Liver (tissue), 9 donors: ENCODE measurements around the gene SEPTIN1. TPM values are rescaled to one million over a fixed set of nuclear protein-coding genes. Genes with fewer than 3 reads are reported as not detected.
A peak's percentile ranks its signal among the peaks of the same experiment; 100 is the strongest.

Experiments
- DNase-seq: peaks from one replicate; pipeline ENCODE4 v3.0.0-alpha.2; 2017; ENCODE audit warnings: low spot score
- H3K27ac ChIP-seq, 2 donors: one replicate each; pipeline ENCODE4 v1.7.0; 2013; ENCODE audit warnings: inconsistent platforms in 2 of 2, low read length in 2 of 2, control low read depth in 1 of 2, low read depth in 1 of 2, mild to moderate bottlenecking in 1 of 2
- H3K27me3 ChIP-seq, 4 donors: one replicate each; pipeline versions ENCODE4 v1.6.1 to v1.7.0; 2013; ENCODE audit warnings: low read length in 3 of 4, inconsistent platforms in 1 of 4, mild to moderate bottlenecking in 1 of 4, moderate library complexity in 1 of 4; ENCODE audit not compliant: control insufficient read depth in 4 of 4, insufficient read depth in 4 of 4
- H3K36me3 ChIP-seq, 4 donors: one replicate each; pipeline versions ENCODE4 v1.6.1 to v1.7.0; 2013; ENCODE audit warnings: low read length in 3 of 4, mild to moderate bottlenecking in 3 of 4, low read depth in 1 of 4, moderate library complexity in 1 of 4; ENCODE audit not compliant: control insufficient read depth in 4 of 4, insufficient read depth in 3 of 4
- H3K4me1 ChIP-seq, 4 donors: one replicate each; pipeline versions ENCODE4 v1.6.1 to v1.7.0; 2013; ENCODE audit warnings: low read length in 3 of 4, mild to moderate bottlenecking in 3 of 4, moderate library complexity in 1 of 4; ENCODE audit not compliant: control insufficient read depth in 4 of 4, insufficient read depth in 4 of 4
- H3K4me3 ChIP-seq, 3 donors: one replicate each; pipeline versions ENCODE4 v1.6.1 to v1.7.0; 2013; ENCODE audit warnings: low read length in 3 of 3, control low read depth in 1 of 3, low read depth in 1 of 3, mild to moderate bottlenecking in 1 of 3
- H3K9ac ChIP-seq, 2 donors: one replicate each; pipeline ENCODE4 v1.7.0; 2013; ENCODE audit warnings: low read length in 2 of 2, mild to moderate bottlenecking in 2 of 2, moderate library complexity in 2 of 2, control low read depth in 1 of 2, low read depth in 1 of 2
- H3K9me3 ChIP-seq, 4 donors: one replicate each; pipeline versions ENCODE4 v1.6.1 to v1.7.0; 2013; ENCODE audit warnings: low read length in 3 of 4; ENCODE audit not compliant: control insufficient read depth in 4 of 4
- EGR1 ChIP-seq, 2 donors: IDR thresholded peaks; 2 replicates each; pipeline ENCODE4 v1.6.1; 2016 to 2018; ENCODE audit warnings: antibody characterized with exemption in 2 of 2, low read depth in 2 of 2
- FOXA1 ChIP-seq: IDR thresholded peaks from 2 replicates; pipeline ENCODE4 v1.6.1; 2016; ENCODE audit warnings: antibody characterized with exemption
- GABPA ChIP-seq, 2 donors: IDR thresholded peaks in 1 of 2; conservative IDR thresholded peaks in 1 of 2; 2 replicates each; pipeline ENCODE4 v1.6.1; 2016; ENCODE audit warnings: antibody characterized with exemption in 2 of 2, mild to moderate bottlenecking in 1 of 2, moderate library complexity in 1 of 2
- HNF4A ChIP-seq, 2 donors: conservative IDR thresholded peaks; 2 replicates each; pipeline ENCODE4 v1.6.1; 2016; ENCODE audit warnings: antibody characterized with exemption in 2 of 2, mild to moderate bottlenecking in 2 of 2
- HNF4G ChIP-seq: IDR thresholded peaks from 2 replicates; pipeline ENCODE4 v1.6.1; 2016; ENCODE audit warnings: antibody characterized with exemption
- RAD21 ChIP-seq, 2 donors: IDR thresholded peaks; 2 replicates each; pipeline ENCODE4 v1.6.1; 2016; ENCODE audit warnings: antibody characterized with exemption in 2 of 2, mild to moderate bottlenecking in 2 of 2
- RXRA ChIP-seq, 2 donors: IDR thresholded peaks; 2 replicates each; pipeline ENCODE4 v1.6.1; 2017 to 2018; ENCODE audit warnings: antibody characterized with exemption in 2 of 2, mild to moderate bottlenecking in 1 of 2
- SP1 ChIP-seq: IDR thresholded peaks from 2 replicates; pipeline ENCODE4 v1.6.1; 2018; ENCODE audit warnings: antibody characterized with exemption, mild to moderate bottlenecking
- TAF1 ChIP-seq: conservative IDR thresholded peaks from 2 replicates; pipeline ENCODE4 v1.6.1; 2016; ENCODE audit warnings: antibody characterized with exemption, mild to moderate bottlenecking
- WGBS: extraction: QIAGEN DNeasy Blood & Tissue Kit; methylation state at CpG from one replicate; pipeline ENCODE4 v1.1.7; 2013; 5-methylcytosine and 5-hydroxymethylcytosine counted together
- polyA plus RNA-seq, 2 donors: library from polyadenylated mRNA; stranded (reverse) in 1 of 2; unstranded in 1 of 2; fragments of 200-250 nt in 1 of 2; fragments of >200 nt in 1 of 2; fragmentation: Nextera tagmentation in 1 of 2; extraction: Ambion mirVana in 1 of 2; gene quantifications; one replicate each; pipeline versions ENCODE4 v1.2.1 to v1.2.3, GENCODE V29; 2013 to 2015
- total RNA-seq, 2 donors: library from RNA; depleted of rRNA; stranded (reverse); fragments of >200 nt; gene quantifications; one replicate each; pipeline ENCODE4 v1.2.3, GENCODE V29; 2014
- TF ChIP-seq, protein P1 (sequence below): IDR thresholded peaks from 2 replicates; pipeline ENCODE4 v1.6.1; 2016; ENCODE audit warnings: antibody characterized with exemption
- TF ChIP-seq, protein P2 (sequence below): fragments of 150-350 bp; IDR thresholded peaks from 2 replicates; pipeline ENCODE4 v1.5.1; 2017; ENCODE audit warnings: improper control_type of control experiment, low read depth, low read length; ENCODE audit not compliant: missing input control
- TF ChIP-seq, protein P3 (sequence below): IDR thresholded peaks from 2 replicates; pipeline ENCODE4 v1.6.1; 2016; ENCODE audit warnings: antibody characterized with exemption
- donor health status: healthy.
- donor health status: healthy.
- donor health status: healthy.
- donor health status: healthy.
- donor health status: healthy.

Gene SEPTIN1
- total and polyA plus RNA-seq, 4 donors, result 0.42 to 2.8 (median 1.2) TPM

- H3K27me3 ChIP-seq, result no peaks in the 10 kb centered on the region
- H3K9me3 ChIP-seq, result no peaks in the 10 kb centered on the region
- WGBS, result 56% methylated on average over 31 of the region's 31 CpGs
- peak overlapping the region; percentile 65 to 95 for H3K27ac ChIP-seq
- peak overlapping the region in 2 of 3 donors; percentile 56 to 63 for H3K4me3 ChIP-seq
- H3K9ac ChIP-seq, result peak overlapping the region in 1 of 2 donors; percentile 71
- peaks cover 0 to 11% (median 3%) of the 10 kb centered on the region in 4 donors for H3K36me3 ChIP-seq
- no peak for DNase-seq
- peaks cover 3 to 16% (median 5%) of the 10 kb centered on the region in 4 donors for H3K4me1 ChIP-seq
- TF ChIP-seq FOXA1, result no peak
- no peak for TF ChIP-seq HNF4A (conservative IDR thresholded peaks at IDR 0.05)
- no peak for TF ChIP-seq RXRA (IDR thresholded peaks at IDR 0.05)
- no peak for TF ChIP-seq HNF4G
- TF ChIP-seq, protein P1, sequence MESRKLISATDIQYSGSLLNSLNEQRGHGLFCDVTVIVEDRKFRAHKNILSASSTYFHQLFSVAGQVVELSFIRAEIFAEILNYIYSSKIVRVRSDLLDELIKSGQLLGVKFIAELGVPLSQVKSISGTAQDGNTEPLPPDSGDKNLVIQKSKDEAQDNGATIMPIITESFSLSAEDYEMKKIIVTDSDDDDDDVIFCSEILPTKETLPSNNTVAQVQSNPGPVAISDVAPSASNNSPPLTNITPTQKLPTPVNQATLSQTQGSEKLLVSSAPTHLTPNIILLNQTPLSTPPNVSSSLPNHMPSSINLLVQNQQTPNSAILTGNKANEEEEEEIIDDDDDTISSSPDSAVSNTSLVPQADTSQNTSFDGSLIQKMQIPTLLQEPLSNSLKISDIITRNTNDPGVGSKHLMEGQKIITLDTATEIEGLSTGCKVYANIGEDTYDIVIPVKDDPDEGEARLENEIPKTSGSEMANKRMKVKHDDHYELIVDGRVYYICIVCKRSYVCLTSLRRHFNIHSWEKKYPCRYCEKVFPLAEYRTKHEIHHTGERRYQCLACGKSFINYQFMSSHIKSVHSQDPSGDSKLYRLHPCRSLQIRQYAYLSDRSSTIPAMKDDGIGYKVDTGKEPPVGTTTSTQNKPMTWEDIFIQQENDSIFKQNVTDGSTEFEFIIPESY, result no peak
- no peak for TF ChIP-seq SP1
- TF ChIP-seq RAD21 (IDR thresholded peaks at IDR 0.05), result peak in 1 of 2 donors; percentile 26
These were observed 36.2 kb upstream of the SEPTIN1 start for GRCh38 chr16:30418350-30419181.

- Histone ChIP-seq H3K4me1 (peaks cover 3 to 16% (median 5%) of the 10 kb centered on the region in 4 donors), H3K9me3 (no peaks in the 10 kb centered on the region), H3K36me3 (peaks cover 0 to 7% (median 2%) of the 10 kb centered on the region in 4 donors), H3K27me3 (no peaks in the 10 kb centered on the region), H3K9ac (no peak overlapping the region), H3K4me3 (peak overlapping the region; percentile 6 to 63 (median 56)), H3K27ac (peak overlapping the region; percentile 65 to 95)
- peak; percentile 82 for DNase-seq
- TF ChIP-seq RAD21 (IDR thresholded peaks at IDR 0.05), result peak in 1 of 2 donors; percentile 64
- TF ChIP-seq GABPA (IDR thresholded peaks at IDR 0.05 in 1 of 2, conservative IDR thresholded peaks at IDR 0.05 in 1 of 2), result peak in 1 of 2 donors; percentile 43
- no peak for TF ChIP-seq TAF1
- TF ChIP-seq, protein P2, sequence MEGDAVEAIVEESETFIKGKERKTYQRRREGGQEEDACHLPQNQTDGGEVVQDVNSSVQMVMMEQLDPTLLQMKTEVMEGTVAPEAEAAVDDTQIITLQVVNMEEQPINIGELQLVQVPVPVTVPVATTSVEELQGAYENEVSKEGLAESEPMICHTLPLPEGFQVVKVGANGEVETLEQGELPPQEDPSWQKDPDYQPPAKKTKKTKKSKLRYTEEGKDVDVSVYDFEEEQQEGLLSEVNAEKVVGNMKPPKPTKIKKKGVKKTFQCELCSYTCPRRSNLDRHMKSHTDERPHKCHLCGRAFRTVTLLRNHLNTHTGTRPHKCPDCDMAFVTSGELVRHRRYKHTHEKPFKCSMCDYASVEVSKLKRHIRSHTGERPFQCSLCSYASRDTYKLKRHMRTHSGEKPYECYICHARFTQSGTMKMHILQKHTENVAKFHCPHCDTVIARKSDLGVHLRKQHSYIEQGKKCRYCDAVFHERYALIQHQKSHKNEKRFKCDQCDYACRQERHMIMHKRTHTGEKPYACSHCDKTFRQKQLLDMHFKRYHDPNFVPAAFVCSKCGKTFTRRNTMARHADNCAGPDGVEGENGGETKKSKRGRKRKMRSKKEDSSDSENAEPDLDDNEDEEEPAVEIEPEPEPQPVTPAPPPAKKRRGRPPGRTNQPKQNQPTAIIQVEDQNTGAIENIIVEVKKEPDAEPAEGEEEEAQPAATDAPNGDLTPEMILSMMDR, result peak; percentile 19
- peak in 1 of 2 donors; percentile 51 for TF ChIP-seq EGR1 (IDR thresholded peaks at IDR 0.05; ENCODE audit: low read depth in 2 of 2)
- TF ChIP-seq, protein P3, sequence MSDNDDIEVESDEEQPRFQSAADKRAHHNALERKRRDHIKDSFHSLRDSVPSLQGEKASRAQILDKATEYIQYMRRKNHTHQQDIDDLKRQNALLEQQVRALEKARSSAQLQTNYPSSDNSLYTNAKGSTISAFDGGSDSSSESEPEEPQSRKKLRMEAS, result no peak
- WGBS, result under 1% methylated on average over 140 of the region's 140 CpGs
These were observed 35.4 kb upstream of the SEPTIN1 start for GRCh38 chr16:30417529-30418349.
